Measurements from ENCODE around the gene MUCL3.
"Not testable (repeated sequence)": the region's sequence is repeated elsewhere in the genome, so short reads cannot be mapped to it uniquely, and the experiment has no call there.

The MUCL3 gene

GRCh38 chr6:30997301-30997700 lies 56.5 kb downstream of the MUCL3 start:
- Mint-ChIP-seq H3K27ac (no peak overlapping the region), H3K36me3 (ENCODE audit: low read depth) (peaks cover 9% of the 10 kb centered on the region), H3K9me3 (peaks cover 19% of the 10 kb centered on the region), H3K27me3 (ENCODE audit: low read depth, poor library complexity) (peaks cover 7% of the 10 kb centered on the region), H3K4me1 (peaks cover 4% of the 10 kb centered on the region), H3K4me3 (no peak overlapping the region)
- TF ChIP-seq, protein P1, sequence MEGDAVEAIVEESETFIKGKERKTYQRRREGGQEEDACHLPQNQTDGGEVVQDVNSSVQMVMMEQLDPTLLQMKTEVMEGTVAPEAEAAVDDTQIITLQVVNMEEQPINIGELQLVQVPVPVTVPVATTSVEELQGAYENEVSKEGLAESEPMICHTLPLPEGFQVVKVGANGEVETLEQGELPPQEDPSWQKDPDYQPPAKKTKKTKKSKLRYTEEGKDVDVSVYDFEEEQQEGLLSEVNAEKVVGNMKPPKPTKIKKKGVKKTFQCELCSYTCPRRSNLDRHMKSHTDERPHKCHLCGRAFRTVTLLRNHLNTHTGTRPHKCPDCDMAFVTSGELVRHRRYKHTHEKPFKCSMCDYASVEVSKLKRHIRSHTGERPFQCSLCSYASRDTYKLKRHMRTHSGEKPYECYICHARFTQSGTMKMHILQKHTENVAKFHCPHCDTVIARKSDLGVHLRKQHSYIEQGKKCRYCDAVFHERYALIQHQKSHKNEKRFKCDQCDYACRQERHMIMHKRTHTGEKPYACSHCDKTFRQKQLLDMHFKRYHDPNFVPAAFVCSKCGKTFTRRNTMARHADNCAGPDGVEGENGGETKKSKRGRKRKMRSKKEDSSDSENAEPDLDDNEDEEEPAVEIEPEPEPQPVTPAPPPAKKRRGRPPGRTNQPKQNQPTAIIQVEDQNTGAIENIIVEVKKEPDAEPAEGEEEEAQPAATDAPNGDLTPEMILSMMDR (IDR thresholded peaks at IDR 0.05) = no peak
- no peak for DNase-seq

DNA sequence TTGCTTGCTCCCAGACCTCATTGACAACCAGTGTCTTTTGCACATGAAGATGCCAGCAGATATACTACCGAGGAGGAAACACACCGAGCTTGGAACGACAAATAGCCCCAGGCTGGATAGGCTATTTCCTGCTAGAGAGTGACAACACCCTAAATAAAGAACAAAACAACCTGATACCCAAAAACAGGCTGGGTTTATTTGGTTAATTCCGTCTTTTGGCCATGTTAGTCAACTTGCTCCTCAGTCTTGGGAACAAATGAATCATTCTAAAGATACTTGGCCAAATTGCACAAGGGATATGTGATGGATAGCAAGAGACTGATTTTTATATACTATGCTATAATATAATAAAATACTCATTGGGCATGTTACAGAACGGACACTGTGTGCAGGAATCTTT lies 58.0 kb downstream of the MUCL3 start:
- Mint-ChIP-seq H3K27me3 (ENCODE audit: low read depth, poor library complexity) (peaks cover 7% of the 10 kb centered on the region), H3K9me3 (peaks cover 20% of the 10 kb centered on the region), H3K36me3 (ENCODE audit: low read depth) (peaks cover 9% of the 10 kb centered on the region), H3K4me3 (no peak overlapping the region), H3K4me1 (peaks cover 4% of the 10 kb centered on the region), H3K27ac (no peak overlapping the region)
- DNase-seq = no peak
- TF ChIP-seq, protein P1 (IDR thresholded peaks at IDR 0.05) = no peak

DNA sequence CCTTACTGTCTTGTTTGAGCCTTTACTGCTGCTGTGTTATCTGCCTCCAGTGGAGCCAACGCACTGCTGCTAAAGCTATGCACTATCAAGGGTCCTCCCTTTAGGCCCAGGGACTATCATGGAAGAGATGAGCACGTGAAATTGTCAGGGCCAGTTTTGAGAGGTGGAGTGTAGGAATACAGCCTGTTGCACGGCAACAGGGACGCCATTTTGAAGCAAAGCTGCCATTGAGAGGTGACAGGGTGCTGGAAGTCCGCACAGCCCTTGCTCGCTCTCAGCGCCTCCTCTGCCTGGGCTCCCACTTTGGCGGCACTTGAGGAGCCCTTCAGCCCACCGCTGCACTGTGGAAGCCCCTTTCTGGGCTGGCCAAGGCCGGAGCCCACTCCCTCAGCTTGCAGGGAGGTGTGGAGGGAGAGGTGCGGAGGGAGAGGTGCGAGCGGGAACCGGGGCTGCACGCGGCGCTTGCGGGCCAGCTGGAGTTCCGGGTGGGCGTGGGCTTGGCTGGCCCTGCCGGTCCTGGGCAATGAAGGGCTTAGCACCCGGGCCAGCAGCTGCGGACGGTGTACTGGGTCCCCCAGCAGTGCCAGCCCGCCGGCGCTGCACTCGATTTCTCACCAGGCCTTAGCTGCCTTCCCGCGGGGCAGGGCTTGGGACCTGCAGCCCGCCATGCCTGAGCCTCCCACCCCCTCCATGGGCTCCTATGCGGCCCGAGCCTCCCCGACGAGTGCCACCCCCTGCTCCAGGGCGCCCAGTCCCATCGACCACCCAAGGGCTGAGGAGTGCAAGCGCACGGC lies 59.5 kb downstream of the MUCL3 start:
- H3K4me3 Mint-ChIP-seq; H3K36me3 Mint-ChIP-seq (ENCODE audit: low read depth); DNase-seq; H3K27me3 Mint-ChIP-seq (ENCODE audit: low read depth, poor library complexity); H3K4me1 Mint-ChIP-seq; H3K27ac Mint-ChIP-seq: not testable (repeated sequence)
- peaks cover 12% of the 10 kb centered on the region for H3K9me3 Mint-ChIP-seq

DNA sequence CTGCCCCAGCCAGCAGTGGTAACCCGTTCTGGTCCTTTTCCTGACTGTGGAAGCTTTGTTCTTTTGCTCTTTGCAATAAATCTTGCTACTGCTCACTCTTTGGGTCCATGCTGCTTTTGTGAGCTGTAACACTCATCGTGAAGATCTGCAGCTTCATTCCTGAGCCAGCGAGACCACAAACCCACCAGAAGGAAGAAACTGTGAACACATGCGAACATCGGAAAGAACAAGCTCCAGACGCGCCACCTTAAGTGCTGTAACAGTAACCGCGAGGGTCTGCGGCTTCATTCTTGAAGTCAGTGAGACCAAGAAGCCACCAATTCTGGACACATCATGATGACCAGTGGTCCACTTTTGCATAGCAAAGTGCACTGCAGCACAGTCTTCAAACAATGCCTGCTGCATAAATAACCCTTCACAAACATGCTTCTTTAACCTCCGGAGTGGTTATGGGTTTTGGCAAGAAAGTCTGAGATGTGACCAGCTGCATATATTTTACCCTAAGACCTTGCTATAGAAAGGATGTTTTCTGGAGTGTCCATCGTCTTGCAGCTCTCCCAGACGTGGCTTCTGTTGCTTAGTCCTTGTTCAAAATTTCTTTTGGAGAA lies 60.6 kb downstream of the MUCL3 start:
- H3K27me3 Mint-ChIP-seq (ENCODE audit: low read depth, poor library complexity) = peaks cover 8% of the 10 kb centered on the region
- H3K4me1 Mint-ChIP-seq = peaks cover 9% of the 10 kb centered on the region
- no peak overlapping the region for H3K27ac Mint-ChIP-seq
- H3K36me3 Mint-ChIP-seq (ENCODE audit: low read depth) = peaks cover 4% of the 10 kb centered on the region
- TF ChIP-seq, protein P1 (IDR thresholded peaks at IDR 0.05) = no peak
- H3K4me3 Mint-ChIP-seq = no peak overlapping the region
- DNase-seq = no peak
- H3K9me3 Mint-ChIP-seq = peaks cover 12% of the 10 kb centered on the region

DNA sequence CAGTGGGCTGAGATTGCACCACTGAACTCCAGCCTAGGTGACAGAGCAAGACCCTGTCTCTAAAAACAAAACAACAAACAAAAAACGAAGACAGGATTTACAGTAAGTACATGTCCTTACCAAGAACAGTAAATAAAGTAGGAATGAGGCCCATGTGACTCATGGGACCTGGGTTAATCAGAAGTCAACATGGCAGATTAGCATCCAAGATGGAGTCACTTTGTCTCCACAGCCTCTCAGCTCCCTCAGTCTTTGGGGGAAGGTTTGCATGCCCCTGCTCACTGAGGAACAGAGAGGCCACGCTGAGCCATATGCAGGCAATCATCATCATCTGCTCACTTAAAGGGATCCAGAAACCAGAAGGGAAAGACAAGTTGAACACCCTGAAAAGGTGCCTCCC lies 61.7 kb downstream of the MUCL3 start:
- H3K27ac Mint-ChIP-seq = no peak overlapping the region
- no peak for DNase-seq
- H3K36me3 Mint-ChIP-seq (ENCODE audit: low read depth) = peaks cover 4% of the 10 kb centered on the region
- H3K4me1 Mint-ChIP-seq = peaks cover 9% of the 10 kb centered on the region
- no peak overlapping the region for H3K4me3 Mint-ChIP-seq
- peaks cover 8% of the 10 kb centered on the region for H3K27me3 Mint-ChIP-seq (ENCODE audit: low read depth, poor library complexity)
- TF ChIP-seq, protein P1 (IDR thresholded peaks at IDR 0.05) = no peak
- H3K9me3 Mint-ChIP-seq = peaks cover 12% of the 10 kb centered on the region

All from nephron progenitor cell (in vitro differentiated cells).